NCI-H1930 (cell line): Measurements from ENCODE around the gene TMOD1.
"Not testable (repeated sequence)": the region's sequence is repeated elsewhere in the genome, so short reads cannot be mapped to it uniquely, and the experiment has no call there.

Experiments used
- DNase-seq, 2 experiments: peaks; one replicate each; lab custom pipeline; 2025; lab: John Stamatoyannopoulos, UW

TMOD1 gene

GRCh38 chr9:97501177-97501971 lies at the start of gene TMOD1:
Gene TMOD1 (plus strand): TSS chr9:97501666. CDS start chr9:97524189, 22,523 bp downstream.
- peak; percentile 30 to 73 for DNase-seq

DNA sequence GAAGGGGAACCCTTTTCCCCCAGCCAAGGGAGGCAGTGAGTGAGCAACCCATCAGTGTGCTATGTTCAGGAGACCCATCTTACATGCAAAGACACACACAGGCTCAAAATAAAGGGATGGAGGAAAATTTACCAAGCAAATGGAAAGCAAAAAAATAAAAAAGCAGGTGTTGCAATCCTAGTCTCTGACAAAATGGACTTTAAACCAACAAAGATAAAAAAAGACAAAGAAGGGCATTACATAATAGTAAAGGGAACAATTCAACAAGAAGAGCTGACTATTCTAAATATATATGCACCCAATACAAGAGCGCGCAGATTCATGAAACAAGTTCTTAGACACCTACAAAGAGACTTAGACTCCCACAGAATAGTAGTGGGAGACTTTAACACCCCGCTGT lies 47.9 kb upstream of the TMOD1 start:
- not testable (repeated sequence) for DNase-seq

- not testable (repeated sequence) for DNase-seq
These were observed 44.6 kb upstream of the TMOD1 start for GRCh38 chr9:97456841-97457240.

- DNase-seq: no peak
These were observed 42.1 kb upstream of the TMOD1 start for GRCh38 chr9:97459326-97459725.

- DNase-seq: no peak
These were observed 39.3 kb upstream of the TMOD1 start for GRCh38 chr9:97462159-97462558.

- no peak for DNase-seq
These were observed 38.6 kb upstream of the TMOD1 start for GRCh38 chr9:97462914-97463313.

GRCh38 chr9:97468658-97469448 lies 32.6 kb upstream of the TMOD1 start:
- peak; percentile 4 to 25 for DNase-seq

- DNase-seq: no peak
These were observed 31.4 kb upstream of the TMOD1 start for GRCh38 chr9:97470076-97470475.

DNA sequence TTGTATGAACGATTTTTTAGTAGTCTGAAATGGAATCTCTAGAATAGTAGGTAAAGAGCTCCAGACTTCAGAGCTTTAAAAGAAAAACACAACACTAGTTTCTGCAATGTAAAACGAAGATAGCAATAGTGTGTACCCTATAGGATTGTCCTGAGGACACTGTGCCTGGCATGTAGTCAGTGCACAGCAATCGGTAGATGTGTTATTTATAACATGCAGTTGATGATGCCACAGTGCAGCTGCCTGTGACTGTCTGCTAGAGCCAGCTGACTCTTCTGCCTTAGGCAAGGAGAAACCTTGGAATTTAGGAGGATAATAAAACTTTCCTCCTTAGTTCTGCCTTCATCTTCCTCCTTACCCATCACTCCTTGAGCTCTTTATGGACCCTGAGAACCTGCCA lies 27.7 kb upstream of the TMOD1 start:
- DNase-seq: no peak

DNA sequence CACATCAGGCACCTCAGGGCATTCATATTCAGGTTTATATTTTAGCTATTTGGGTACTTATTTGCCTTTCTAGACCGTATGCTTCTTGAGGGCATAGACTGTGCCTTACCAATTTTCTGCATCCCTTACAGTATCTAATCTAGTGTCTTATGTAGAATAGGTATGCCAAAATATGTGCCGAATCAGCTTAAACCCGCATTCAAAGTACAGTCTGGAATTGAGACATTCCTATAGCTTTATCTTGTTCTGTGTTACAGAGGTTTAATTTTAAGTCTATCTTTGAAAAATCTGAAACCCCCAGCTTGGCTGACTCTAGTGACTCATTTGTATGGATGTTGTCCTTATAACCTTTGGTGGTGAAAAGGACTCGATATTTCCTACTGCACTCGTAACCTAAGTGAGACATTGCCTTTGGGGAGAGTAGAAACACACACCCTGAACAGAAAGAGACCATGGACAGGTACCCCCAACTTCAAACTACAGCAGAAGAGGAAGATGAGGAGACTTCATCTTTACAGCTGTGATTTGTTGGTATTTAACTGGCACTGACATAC lies 27.0 kb upstream of the TMOD1 start:
- no peak for DNase-seq

DNA sequence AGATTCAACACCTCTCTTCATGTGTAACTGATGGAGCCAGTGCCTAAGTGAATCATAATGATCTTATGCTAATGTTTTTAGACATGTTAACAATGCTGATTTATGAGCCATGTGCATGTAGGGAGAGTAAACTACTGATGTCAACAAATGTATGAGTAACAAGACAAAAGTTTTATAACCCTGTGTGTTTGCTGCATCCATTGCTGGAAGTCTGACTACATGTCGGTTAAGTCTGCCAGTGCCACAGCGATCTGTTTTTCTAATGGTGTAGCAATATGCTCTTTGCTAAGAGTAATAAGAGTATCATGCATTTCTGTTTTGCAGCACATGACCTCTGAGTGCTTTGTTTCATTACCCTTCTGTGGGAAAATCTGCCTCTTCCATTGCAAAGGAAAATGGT lies 26.4 kb upstream of the TMOD1 start:
- peak in 1 of 2 experiments; percentile 8 for DNase-seq

DNA sequence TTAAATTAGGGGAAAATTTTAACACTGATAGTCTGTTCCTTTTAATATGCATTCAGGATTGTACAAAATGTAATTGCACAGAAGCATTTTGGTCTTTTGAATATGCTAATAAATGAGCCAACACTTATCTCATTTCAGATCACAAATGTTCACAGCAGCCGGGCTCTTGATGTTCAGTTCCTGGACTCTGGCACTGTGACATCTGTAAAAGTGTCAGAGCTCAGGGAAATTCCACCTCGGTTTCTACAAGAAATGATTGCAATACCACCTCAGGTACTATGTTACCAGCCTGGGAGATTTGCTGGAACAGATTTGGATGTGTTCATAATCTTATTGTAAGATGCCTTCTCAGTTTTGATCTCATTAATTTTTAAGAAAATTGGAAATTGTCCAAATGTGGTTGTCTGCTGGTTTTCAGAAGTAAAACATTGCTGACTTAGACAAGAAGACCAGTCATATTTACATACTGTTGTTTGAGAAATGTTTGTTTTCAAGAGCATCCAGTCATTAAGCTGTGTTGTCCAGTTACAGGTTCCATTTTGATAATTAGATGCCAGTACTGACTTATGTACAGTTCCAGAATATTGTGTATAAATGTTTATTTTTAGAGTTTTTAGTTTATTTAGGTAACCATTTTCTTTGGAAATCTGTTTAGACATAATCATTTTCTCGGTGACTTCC lies 23.0 kb upstream of the TMOD1 start:
- no peak for DNase-seq

DNA sequence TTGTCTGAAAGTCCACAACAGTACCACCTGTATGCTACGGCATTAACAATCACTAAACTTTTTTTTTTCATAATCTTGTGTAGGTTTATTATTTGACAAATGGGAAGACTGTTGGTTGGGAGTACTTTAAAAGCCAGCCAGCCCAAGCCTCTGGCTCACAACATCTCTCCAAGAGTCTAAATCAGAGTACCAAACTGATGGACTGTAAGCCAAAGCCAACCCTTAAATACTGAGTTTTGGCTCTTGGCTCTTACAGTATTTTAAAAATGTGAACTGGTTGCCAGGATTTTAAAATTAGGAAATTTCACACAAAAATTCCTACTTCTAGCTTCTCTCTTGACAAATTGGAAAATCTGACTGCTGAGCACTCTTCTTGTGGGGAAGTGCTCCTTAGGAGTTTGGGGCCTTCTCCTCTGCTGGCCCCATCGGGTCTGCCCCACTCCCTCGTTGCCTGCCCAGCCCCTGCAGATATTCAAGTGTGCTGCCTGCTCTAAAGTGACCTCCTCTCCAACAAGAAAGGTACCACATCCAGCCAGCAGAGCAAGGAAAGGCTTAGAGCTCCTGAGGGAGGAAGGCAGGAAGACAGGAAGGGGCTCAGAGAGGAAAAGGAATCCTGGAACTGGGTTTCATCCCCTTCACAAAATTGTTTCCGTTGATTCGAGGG lies 21.8 kb upstream of the TMOD1 start:
- DNase-seq: no peak

DNA sequence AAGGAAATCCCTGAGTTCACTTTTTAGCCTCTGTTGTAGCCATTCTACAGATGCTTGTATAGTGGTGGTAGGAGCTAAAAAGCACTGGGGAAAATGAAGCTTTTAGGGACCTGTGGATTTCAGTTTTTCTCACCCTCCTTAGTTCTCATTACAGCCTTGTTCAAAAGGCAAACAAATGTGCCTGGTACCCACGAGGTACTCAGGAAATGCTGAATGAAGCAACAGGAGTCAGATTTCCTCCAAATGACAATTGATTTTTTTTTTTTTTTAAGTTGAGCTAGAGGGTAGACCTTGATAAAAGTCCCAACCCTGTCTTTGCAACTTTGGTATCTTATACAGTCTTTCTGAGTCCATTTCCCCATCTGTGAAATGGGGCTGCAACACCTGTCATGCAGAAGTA lies 21.3 kb upstream of the TMOD1 start:
- DNase-seq: no peak

DNA sequence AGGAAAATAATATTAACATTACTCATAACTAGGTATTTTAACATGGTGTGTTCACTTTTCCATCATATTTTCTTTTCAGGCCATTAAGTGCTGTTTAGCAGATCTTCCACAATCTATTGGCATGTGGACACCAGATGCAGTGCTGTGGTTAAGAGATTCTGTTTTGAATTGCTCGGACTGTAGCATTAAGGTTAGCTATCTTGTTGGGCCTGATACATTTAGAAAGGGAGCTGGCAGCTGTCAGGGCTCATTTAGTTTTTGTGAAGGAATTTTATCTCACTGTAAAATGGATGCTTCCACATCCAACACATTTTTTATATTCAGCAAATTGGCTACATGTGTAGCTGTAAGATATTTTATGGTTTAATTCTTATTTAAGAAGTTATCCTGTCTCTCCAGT lies 20.7 kb upstream of the TMOD1 start:
- DNase-seq: no peak

DNA sequence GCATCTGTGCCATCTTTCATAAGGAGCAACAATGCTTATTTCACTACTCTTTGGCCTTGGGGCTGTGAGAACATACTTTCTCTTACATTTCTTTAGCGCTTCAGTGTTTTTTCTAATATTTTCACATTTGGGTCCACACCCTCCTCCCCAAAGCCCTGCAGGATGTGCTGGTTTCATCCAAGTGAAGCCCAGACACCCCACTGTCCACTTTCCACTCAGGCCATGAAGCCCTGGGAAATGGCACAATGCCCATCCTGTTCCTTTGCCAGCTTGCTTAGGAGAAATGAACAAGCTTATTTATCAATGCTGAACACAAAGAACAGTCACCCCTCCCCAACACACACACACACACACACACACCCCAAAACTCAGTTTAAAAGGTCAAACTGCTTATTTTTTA lies 17.3 kb upstream of the TMOD1 start:
- DNase-seq: no peak

DNA sequence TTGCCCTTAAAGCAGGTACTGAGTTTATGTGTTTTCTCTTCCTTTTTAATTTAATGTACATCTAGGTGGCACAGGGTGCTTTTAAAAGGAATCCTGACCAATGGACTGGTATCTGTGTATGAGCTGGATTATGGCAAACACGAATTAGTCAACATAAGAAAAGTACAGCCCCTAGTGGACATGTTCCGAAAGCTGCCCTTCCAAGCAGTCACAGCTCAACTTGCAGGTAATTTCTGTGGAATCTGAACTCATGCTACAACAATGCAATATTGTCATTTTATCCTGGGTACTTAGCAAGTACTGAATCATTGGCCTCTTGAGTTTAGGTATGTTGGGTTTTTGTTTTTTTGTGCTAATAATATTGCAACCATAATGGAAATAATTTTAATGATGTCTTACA lies 14.4 kb upstream of the TMOD1 start:
- no peak for DNase-seq

DNA sequence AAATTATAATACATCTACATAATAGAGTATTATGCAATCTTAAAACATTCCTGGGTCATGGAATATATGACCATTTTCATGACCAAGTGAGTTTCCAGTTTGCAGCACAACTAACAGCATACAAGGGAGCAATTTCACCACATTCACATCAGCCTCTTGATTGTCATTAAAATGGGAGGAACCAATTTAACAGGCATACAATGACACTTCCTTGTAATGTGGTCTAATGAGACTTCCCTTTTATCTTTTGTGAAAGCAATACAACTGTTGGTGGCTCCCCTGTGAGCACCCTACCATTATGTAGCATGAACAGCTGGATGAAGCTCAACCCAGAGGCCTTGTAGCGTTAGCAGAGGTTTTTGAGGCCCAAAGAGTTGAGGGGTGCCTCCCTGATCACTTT lies 13.6 kb upstream of the TMOD1 start:
- no peak for DNase-seq

- no peak for DNase-seq
These were observed 10.1 kb upstream of the TMOD1 start for GRCh38 chr9:97491216-97491999.

- not testable (repeated sequence) for DNase-seq
These were observed 3.7 kb upstream of the TMOD1 start for GRCh38 chr9:97497558-97498375.
